ENCODE data around the gene RAB7A.
"Not testable (repeated sequence)": the region's sequence is repeated elsewhere in the genome, so short reads cannot be mapped to it uniquely, and the experiment has no call there.

Gene RAB7A

GRCh38 chr3:128735884-128736283, 9.9 kb downstream of the RAB7A start:
- FAIRE-seq (no peak), DNase-seq (ENCODE audit: insufficient read length) (no peak)
- TF ChIP-seq POLR2AphosphoS5 (IDR thresholded peaks at IDR 0.05; ENCODE audit: low read depth, low read length) = no peak
- no peak for TF ChIP-seq TAF1 (IDR thresholded peaks at IDR 0.05; ENCODE audit: borderline replicate concordance, low read depth, low read length)
- TF ChIP-seq POLR2A (IDR thresholded peaks at IDR 0.05; ENCODE audit: low read depth, low read length) = no peak

- FAIRE-seq (no peak), DNase-seq (ENCODE audit: insufficient read length) (no peak)
- TF ChIP-seq POLR2A (IDR thresholded peaks at IDR 0.05; ENCODE audit: low read depth, low read length) = no peak
- no peak for TF ChIP-seq TAF1 (IDR thresholded peaks at IDR 0.05; ENCODE audit: borderline replicate concordance, low read depth, low read length)
- TF ChIP-seq POLR2AphosphoS5 (IDR thresholded peaks at IDR 0.05; ENCODE audit: low read depth, low read length) = no peak
Measured at GRCh38 chr3:128736601-128737000, 10.6 kb downstream of the RAB7A start.

GRCh38 chr3:128740621-128741020, 14.6 kb downstream of the RAB7A start:
- FAIRE-seq = no peak
- DNase-seq (ENCODE audit: insufficient read length) = no peak
- TF ChIP-seq TAF1 (IDR thresholded peaks at IDR 0.05; ENCODE audit: borderline replicate concordance, low read depth, low read length) = no peak
- no peak for TF ChIP-seq POLR2A (IDR thresholded peaks at IDR 0.05; ENCODE audit: low read depth, low read length)
- TF ChIP-seq POLR2AphosphoS5 (IDR thresholded peaks at IDR 0.05; ENCODE audit: low read depth, low read length) = no peak

GRCh38 chr3:128742821-128743594, 17.0 kb downstream of the RAB7A start:
- TF ChIP-seq POLR2A (IDR thresholded peaks at IDR 0.05; ENCODE audit: low read depth, low read length) = no peak
- no peak for TF ChIP-seq POLR2AphosphoS5 (IDR thresholded peaks at IDR 0.05; ENCODE audit: low read depth, low read length)
- no peak for TF ChIP-seq TAF1 (IDR thresholded peaks at IDR 0.05; ENCODE audit: borderline replicate concordance, low read depth, low read length)
- no peak for FAIRE-seq
- DNase-seq (ENCODE audit: insufficient read length) = no peak

GRCh38 chr3:128745742-128746141, 19.8 kb downstream of the RAB7A start:
- FAIRE-seq = no peak
- TF ChIP-seq POLR2AphosphoS5 (IDR thresholded peaks at IDR 0.05; ENCODE audit: low read depth, low read length) = no peak
- TF ChIP-seq TAF1 (IDR thresholded peaks at IDR 0.05; ENCODE audit: borderline replicate concordance, low read depth, low read length) = no peak
- no peak for TF ChIP-seq POLR2A (IDR thresholded peaks at IDR 0.05; ENCODE audit: low read depth, low read length)
- DNase-seq (ENCODE audit: insufficient read length) = no peak

GRCh38 chr3:128746881-128747280, 20.9 kb downstream of the RAB7A start:
- FAIRE-seq (no peak), DNase-seq (ENCODE audit: insufficient read length) (no peak)
- no peak for TF ChIP-seq POLR2A (IDR thresholded peaks at IDR 0.05; ENCODE audit: low read depth, low read length)
- TF ChIP-seq TAF1 (IDR thresholded peaks at IDR 0.05; ENCODE audit: borderline replicate concordance, low read depth, low read length) = no peak
- no peak for TF ChIP-seq POLR2AphosphoS5 (IDR thresholded peaks at IDR 0.05; ENCODE audit: low read depth, low read length)

DNA sequence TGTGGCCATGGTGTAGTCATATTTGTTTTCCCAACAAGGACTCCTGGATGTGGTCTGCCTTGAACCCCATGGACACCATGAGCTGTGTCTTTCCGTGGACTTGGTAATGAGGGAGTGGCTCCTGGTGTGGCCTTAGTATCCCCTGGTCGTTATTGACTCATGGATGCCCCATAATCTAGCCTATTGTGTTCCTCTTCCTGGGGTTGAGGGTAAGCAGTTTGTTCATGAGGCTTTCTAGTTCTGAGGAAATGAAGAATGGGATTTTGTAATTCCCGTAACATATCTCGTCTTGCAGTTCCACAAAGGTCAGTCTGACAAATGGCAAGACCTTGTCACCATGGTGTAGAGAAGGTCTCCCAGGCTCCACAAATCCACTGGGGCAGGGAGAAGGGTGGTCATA, 22.6 kb downstream of the RAB7A start:
- DNase-seq (ENCODE audit: insufficient read length) (no peak), FAIRE-seq (no peak)
- TF ChIP-seq POLR2AphosphoS5 (IDR thresholded peaks at IDR 0.05; ENCODE audit: low read depth, low read length) (no peak), POLR2A (IDR thresholded peaks at IDR 0.05; ENCODE audit: low read depth, low read length) (no peak), TAF1 (IDR thresholded peaks at IDR 0.05; ENCODE audit: borderline replicate concordance, low read depth, low read length) (no peak)

GRCh38 chr3:128749035-128749434, 23.1 kb downstream of the RAB7A start:
- FAIRE-seq = no peak
- TF ChIP-seq TAF1 (IDR thresholded peaks at IDR 0.05; ENCODE audit: borderline replicate concordance, low read depth, low read length) = no peak
- DNase-seq (ENCODE audit: insufficient read length) = no peak

DNA sequence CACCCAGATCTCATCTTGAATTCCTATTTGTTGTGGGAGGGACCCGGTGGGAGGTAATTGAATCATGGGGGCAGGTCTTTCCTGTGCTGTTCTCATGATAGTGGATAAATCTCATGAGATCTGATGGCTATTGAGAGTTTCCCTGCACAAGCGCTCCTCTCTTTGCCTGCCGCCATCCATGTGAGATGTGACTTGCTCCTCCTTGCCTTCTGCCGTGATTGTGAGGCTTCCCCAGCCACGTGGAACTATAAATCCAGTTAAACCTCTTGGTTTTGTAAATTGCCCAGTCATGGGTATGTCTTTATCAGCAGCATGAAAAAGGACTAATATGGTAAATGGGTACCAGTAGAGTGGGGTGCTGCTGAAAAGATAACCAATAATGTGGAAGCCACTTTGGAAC, 23.6 kb downstream of the RAB7A start:
- FAIRE-seq = not testable (repeated sequence)

GRCh38 chr3:128753715-128754114, 27.7 kb downstream of the RAB7A start:
- DNase-seq (ENCODE audit: insufficient read length) (no peak), FAIRE-seq (no peak)
- TF ChIP-seq POLR2A (IDR thresholded peaks at IDR 0.05; ENCODE audit: low read depth, low read length) (no peak), TAF1 (IDR thresholded peaks at IDR 0.05; ENCODE audit: borderline replicate concordance, low read depth, low read length) (no peak), POLR2AphosphoS5 (IDR thresholded peaks at IDR 0.05; ENCODE audit: low read depth, low read length) (no peak)

More for the DNA sequence above, 23.6 kb downstream of the RAB7A start:
- DNase-seq (ENCODE audit: insufficient read length) = not testable (repeated sequence)

GRCh38 chr3:128760042-128760441, 34.1 kb downstream of the RAB7A start:
- no peak for DNase-seq (ENCODE audit: insufficient read length)
- FAIRE-seq = no peak
- TF ChIP-seq POLR2AphosphoS5 (IDR thresholded peaks at IDR 0.05; ENCODE audit: low read depth, low read length) (no peak), TAF1 (IDR thresholded peaks at IDR 0.05; ENCODE audit: borderline replicate concordance, low read depth, low read length) (no peak), POLR2A (IDR thresholded peaks at IDR 0.05; ENCODE audit: low read depth, low read length) (no peak)

DNA sequence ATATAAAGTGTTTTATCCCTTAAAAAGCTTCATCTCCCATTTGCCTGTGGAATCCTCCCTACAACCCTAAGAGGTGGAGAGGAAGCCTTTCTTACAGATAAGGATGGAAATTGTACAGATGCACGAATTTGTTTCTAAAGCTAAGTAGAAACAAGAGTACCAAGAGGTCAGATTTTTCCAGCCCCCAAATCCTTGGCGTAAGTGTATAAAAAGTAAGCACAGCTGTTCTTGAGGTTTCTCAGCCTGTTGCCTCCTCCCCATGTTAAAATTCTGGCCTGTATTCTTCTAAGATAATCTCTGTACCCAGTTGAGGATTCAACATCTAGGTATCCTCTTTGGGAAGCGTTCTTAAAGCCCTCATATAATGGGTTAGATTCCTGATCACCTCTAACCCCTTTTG, 34.9 kb downstream of the RAB7A start:
- FAIRE-seq (no peak), DNase-seq (ENCODE audit: insufficient read length) (no peak)
- TF ChIP-seq POLR2AphosphoS5 (IDR thresholded peaks at IDR 0.05; ENCODE audit: low read depth, low read length) (no peak), TAF1 (IDR thresholded peaks at IDR 0.05; ENCODE audit: borderline replicate concordance, low read depth, low read length) (no peak), POLR2A (IDR thresholded peaks at IDR 0.05; ENCODE audit: low read depth, low read length) (no peak)

- TF ChIP-seq TAF1 (IDR thresholded peaks at IDR 0.05; ENCODE audit: borderline replicate concordance, low read depth, low read length) (no peak), POLR2AphosphoS5 (IDR thresholded peaks at IDR 0.05; ENCODE audit: low read depth, low read length) (no peak), POLR2A (IDR thresholded peaks at IDR 0.05; ENCODE audit: low read depth, low read length) (no peak)
- FAIRE-seq = no peak
- no peak for DNase-seq (ENCODE audit: insufficient read length)
Measured at GRCh38 chr3:128761392-128761791, 35.4 kb downstream of the RAB7A start.

Data from GM12892 (cell line).